NT2/D1 (cell line): Measurements from ENCODE around the gene CTNND1.
"Not testable (repeated sequence)": the region's sequence is repeated elsewhere in the genome, so short reads cannot be mapped to it uniquely, and the experiment has no call there.

ENCODE experiments used
- DNase-seq: peaks from one replicate; pipeline ENCODE4 v3.0.0-alpha.2; 2011; ENCODE audit warnings: low read depth, low spot score
- H3K27me3 ChIP-seq: 2 replicates; pipeline ENCODE4 v1.6.0; 2011; ENCODE audit warnings: mild to moderate bottlenecking; ENCODE audit not compliant: insufficient read length, insufficient read depth
- H3K36me3 ChIP-seq: 2 replicates; pipeline ENCODE4 v1.6.1; 2011; ENCODE audit warnings: mild to moderate bottlenecking, low read length, mixed read lengths; ENCODE audit not compliant: insufficient read depth, insufficient read length
- H3K4me1 ChIP-seq: 2 replicates; pipeline ENCODE4 v1.5.1; 2011; ENCODE audit not compliant: insufficient read depth, insufficient read length
- H3K4me3 ChIP-seq: 2 replicates; pipeline ENCODE4 v1.5.1; 2011; ENCODE audit warnings: low read depth; ENCODE audit not compliant: insufficient read length
- H3K9ac ChIP-seq: 2 replicates; pipeline ENCODE4 v1.6.0; 2011; ENCODE audit warnings: low read depth; ENCODE audit not compliant: insufficient read length
- H3K9me3 ChIP-seq: 2 replicates; pipeline ENCODE4 v1.5.1; 2011; ENCODE audit warnings: mild to moderate bottlenecking, low read length; ENCODE audit not compliant: insufficient read depth
- SUZ12 ChIP-seq: IDR thresholded peaks from 2 replicates; pipeline ENCODE4 v1.6.1; 2011; ENCODE audit not compliant: insufficient read length, insufficient read depth; ENCODE audit errors: extremely low read depth
- YY1 ChIP-seq: IDR thresholded peaks from 2 replicates; pipeline ENCODE4 v1.6.1; 2011; ENCODE audit not compliant: insufficient read length, insufficient read depth
- ZNF274 ChIP-seq: IDR thresholded peaks from 2 replicates; pipeline ENCODE4 v1.6.1; 2011; ENCODE audit warnings: mild to moderate bottlenecking, low read depth, low read length

The CTNND1 gene

GRCh38 chr11:57812634-57813033, 51.0 kb downstream of the CTNND1 start:
- no peak for DNase-seq
- H3K4me1 ChIP-seq, result no peaks in the 10 kb centered on the region
- H3K4me3 ChIP-seq, result no peak overlapping the region
- no peak for TF ChIP-seq SUZ12
- no peak for TF ChIP-seq YY1
- TF ChIP-seq ZNF274, result no peak
- no peaks in the 10 kb centered on the region for H3K9me3 ChIP-seq
- H3K36me3 ChIP-seq, result peaks cover 95% of the 10 kb centered on the region
- no peak overlapping the region for H3K9ac ChIP-seq
- H3K27me3 ChIP-seq, result no peaks in the 10 kb centered on the region

GRCh38 chr11:57815476-57815875, 53.9 kb downstream of the CTNND1 start:
- TF ChIP-seq SUZ12 (no peak), YY1 (no peak), ZNF274 (no peak)
- no peak overlapping the region for H3K4me3 ChIP-seq
- DNase-seq, result no peak
- no peaks in the 10 kb centered on the region for H3K4me1 ChIP-seq
- no peaks in the 10 kb centered on the region for H3K27me3 ChIP-seq
- H3K9me3 ChIP-seq, result no peaks in the 10 kb centered on the region
- no peak overlapping the region for H3K9ac ChIP-seq
- peaks cover 88% of the 10 kb centered on the region for H3K36me3 ChIP-seq

GRCh38 chr11:57815877-57816276, 54.3 kb downstream of the CTNND1 start:
- Histone ChIP-seq H3K9me3 (no peaks in the 10 kb centered on the region), H3K4me1 (no peaks in the 10 kb centered on the region), H3K4me3 (no peak overlapping the region), H3K9ac (no peak overlapping the region), H3K27me3 (no peaks in the 10 kb centered on the region), H3K36me3 (peaks cover 84% of the 10 kb centered on the region)
- no peak for DNase-seq
- TF ChIP-seq SUZ12 (no peak), ZNF274 (no peak), YY1 (no peak)

- Histone ChIP-seq H3K36me3 (peaks cover 58% of the 10 kb centered on the region), H3K9ac (no peak overlapping the region), H3K4me3 (no peak overlapping the region), H3K27me3 (no peaks in the 10 kb centered on the region), H3K9me3 (no peaks in the 10 kb centered on the region), H3K4me1 (no peaks in the 10 kb centered on the region)
- TF ChIP-seq YY1 (no peak), ZNF274 (no peak), SUZ12 (no peak)
- no peak for DNase-seq
These were observed 57.2 kb downstream of the CTNND1 start for GRCh38 chr11:57818812-57819211.

- TF ChIP-seq YY1, result no peak
- TF ChIP-seq ZNF274, result no peak
- no peak for TF ChIP-seq SUZ12
- H3K4me1 ChIP-seq, result no peaks in the 10 kb centered on the region
- no peak for DNase-seq
- H3K4me3 ChIP-seq, result no peak overlapping the region
- no peaks in the 10 kb centered on the region for H3K27me3 ChIP-seq
- no peak overlapping the region for H3K9ac ChIP-seq
- H3K36me3 ChIP-seq, result peaks cover 52% of the 10 kb centered on the region
- H3K9me3 ChIP-seq, result no peaks in the 10 kb centered on the region
These were observed 57.8 kb downstream of the CTNND1 start for GRCh38 chr11:57819252-57819979.

GRCh38 chr11:57823859-57824258, 62.3 kb downstream of the CTNND1 start:
- no peaks in the 10 kb centered on the region for H3K4me1 ChIP-seq
- TF ChIP-seq ZNF274 (no peak), YY1 (no peak), SUZ12 (no peak)
- H3K36me3 ChIP-seq, result peaks cover 9% of the 10 kb centered on the region
- H3K4me3 ChIP-seq, result no peak overlapping the region
- no peaks in the 10 kb centered on the region for H3K9me3 ChIP-seq
- no peak overlapping the region for H3K9ac ChIP-seq
- no peak for DNase-seq
- no peaks in the 10 kb centered on the region for H3K27me3 ChIP-seq

- no peaks in the 10 kb centered on the region for H3K4me1 ChIP-seq
- no peaks in the 10 kb centered on the region for H3K36me3 ChIP-seq
- no peak overlapping the region for H3K4me3 ChIP-seq
- no peaks in the 10 kb centered on the region for H3K27me3 ChIP-seq
- TF ChIP-seq SUZ12, result no peak
- no peak for TF ChIP-seq YY1
- TF ChIP-seq ZNF274, result no peak
- no peaks in the 10 kb centered on the region for H3K9me3 ChIP-seq
- no peak for DNase-seq
- H3K9ac ChIP-seq, result no peak overlapping the region
These were observed 73.2 kb downstream of the CTNND1 start for GRCh38 chr11:57834852-57835251.

- H3K27me3 ChIP-seq, H3K36me3 ChIP-seq, H3K9me3 ChIP-seq, H3K4me1 ChIP-seq, H3K4me3 ChIP-seq, H3K9ac ChIP-seq, DNase-seq: not testable (repeated sequence)
These were observed 77.0 kb downstream of the CTNND1 start for GRCh38 chr11:57838609-57839008.
